Renal pelvis (tissue), 4 donors: Measurements from ENCODE around the gene ATP6V1E1. TPM values are rescaled to one million over a fixed set of nuclear protein-coding genes. Genes with fewer than 3 reads are reported as not detected.
"Not testable (repeated sequence)": the region's sequence is repeated elsewhere in the genome, so short reads cannot be mapped to it uniquely, and the experiment has no call there.

Source experiments
- DNase-seq: peaks from one replicate; pipeline ENCODE4 v3.0.0-alpha.2; 2013
- polyA plus RNA-seq, 3 donors: library from polyadenylated mRNA; unstranded; fragments of 120-200 nt; gene quantifications; one replicate each; pipeline ENCODE4 v1.2.1, GENCODE V29; 2013; ENCODE audit not compliant: insufficient read length in 3 of 3

ATP6V1E1 gene
- polyA plus RNA-seq, 3 donors, result 107 to 140 (median 130) TPM

GRCh38 chr22:17638432-17639246 lies 10.1 kb upstream of the ATP6V1E1 start, which contains the start of gene BCL2L13:
Gene BCL2L13, plus strand, starts transcription at chr22:17638757. Its CDS starts 16,955 bp downstream, at chr22:17655712.
- peak; percentile 93 for DNase-seq

GRCh38 chr22:17638182-17638431 lies 9.6 kb upstream of the ATP6V1E1 start:
- DNase-seq, result no peak

GRCh38 chr22:17637490-17638181 lies 9.1 kb upstream of the ATP6V1E1 start:
- no peak for DNase-seq

GRCh38 chr22:17636850-17637249 lies 8.3 kb upstream of the ATP6V1E1 start:
- DNase-seq, result not testable (repeated sequence)

- no peak for DNase-seq
Observed at GRCh38 chr22:17634696-17635095, 6.1 kb upstream of the ATP6V1E1 start.

- no peak for DNase-seq
Observed at GRCh38 chr22:17633998-17634323, 5.4 kb upstream of the ATP6V1E1 start.

GRCh38 chr22:17633217-17633997 lies 4.9 kb upstream of the ATP6V1E1 start:
- DNase-seq, result peak; percentile 4

- no peak for DNase-seq
Observed at GRCh38 chr22:17631076-17631565, 2.6 kb upstream of the ATP6V1E1 start.

- DNase-seq, result no peak
Observed at GRCh38 chr22:17629641-17630040, 1.1 kb upstream of the ATP6V1E1 start.

- DNase-seq, result no peak
Observed at GRCh38 chr22:17629173-17629489, 582 bp upstream of the ATP6V1E1 start.

- DNase-seq, result no peak
Observed at GRCh38 chr22:17627961-17628405, 566 bp downstream of the ATP6V1E1 start.

GRCh38 chr22:17613280-17613679 lies 15.3 kb downstream of the ATP6V1E1 start:
- no peak for DNase-seq

- DNase-seq, result no peak
Observed at GRCh38 chr22:17612057-17612456, 16.5 kb downstream of the ATP6V1E1 start.

- no peak for DNase-seq
Observed at GRCh38 chr22:17607891-17608521, 20.5 kb downstream of the ATP6V1E1 start.

- no peak for DNase-seq
Observed at GRCh38 chr22:17606496-17606895, 22.1 kb downstream of the ATP6V1E1 start.

- DNase-seq, result no peak
Observed at GRCh38 chr22:17603668-17604067, 24.9 kb downstream of the ATP6V1E1 start.

- no peak for DNase-seq
Observed at GRCh38 chr22:17601031-17601430, 27.5 kb downstream of the ATP6V1E1 start.

- DNase-seq, result no peak
Observed at GRCh38 chr22:17598318-17598717, 30.2 kb downstream of the ATP6V1E1 start.

GRCh38 chr22:17597217-17597616 lies 31.3 kb downstream of the ATP6V1E1 start:
- DNase-seq, result no peak

- DNase-seq, result no peak
Observed at GRCh38 chr22:17596226-17596625, 32.3 kb downstream of the ATP6V1E1 start.

- DNase-seq, result no peak
Observed at GRCh38 chr22:17592201-17592600, 36.3 kb downstream of the ATP6V1E1 start.

- no peak for DNase-seq
Observed at GRCh38 chr22:17590586-17590985, 38.0 kb downstream of the ATP6V1E1 start.
